Upper lobe of left lung (tissue), 4 donors: ENCODE measurements around the gene FBL.

Experiments
- CTCF ChIP-seq, 6 experiments: fragments of 450-650 bp in 4 of 6; fragments of 200-600 bp in 2 of 6; sonication (generic) in 2 of 6; IDR thresholded peaks; one replicate each; pipeline ENCODE4 v1.5.1; 2016 to 2019; ENCODE audit warnings: antibody characterized with exemption in 6 of 6
- EP300 ChIP-seq, 4 donors: sonication (generic); formaldehyde crosslinking; IDR thresholded peaks; one replicate each; pipeline ENCODE4 v1.5.1; 2017; ENCODE audit warnings: antibody characterized with exemption in 4 of 4, control low read depth in 2 of 4
- POLR2A ChIP-seq, 4 donors: fragments of 450-650 bp; IDR thresholded peaks; one replicate each; pipeline ENCODE4 v1.5.1; 2016 to 2017; ENCODE audit warnings: antibody characterized with exemption in 4 of 4, mild to moderate bottlenecking in 2 of 4
- POLR2AphosphoS5 ChIP-seq, 2 donors: sonication (generic); formaldehyde crosslinking; IDR thresholded peaks; one replicate each; pipeline ENCODE4 v1.5.1; 2017; ENCODE audit warnings: antibody characterized with exemption in 2 of 2

- TF ChIP-seq CTCF (IDR thresholded peaks at IDR 0.05) (peak in 1 of 6 experiments; percentile 3), POLR2A (IDR thresholded peaks at IDR 0.05) (peak in 2 of 4 donors; percentile 20 to 76), POLR2AphosphoS5 (IDR thresholded peaks at IDR 0.05) (peak; percentile 55 to 77), EP300 (IDR thresholded peaks at IDR 0.05) (no peak)
Measured at GRCh38 chr19:39845933-39846677, at the start of gene FBL.
